Measurements from ENCODE around the gene FBXO24. TPM values are rescaled to one million over a fixed set of nuclear protein-coding genes. Genes with fewer than 3 reads are reported as not detected.
A peak's percentile ranks its signal among the peaks of the same experiment; 100 is the strongest.

The FBXO24 gene
- total and polyA plus RNA-seq, 9 of the 15 experiments (the other 6 are each of a cell fraction or from before 2014, with no cell fraction given), result 0.17 to 0.95 (median 0.50) TPM

DNA sequence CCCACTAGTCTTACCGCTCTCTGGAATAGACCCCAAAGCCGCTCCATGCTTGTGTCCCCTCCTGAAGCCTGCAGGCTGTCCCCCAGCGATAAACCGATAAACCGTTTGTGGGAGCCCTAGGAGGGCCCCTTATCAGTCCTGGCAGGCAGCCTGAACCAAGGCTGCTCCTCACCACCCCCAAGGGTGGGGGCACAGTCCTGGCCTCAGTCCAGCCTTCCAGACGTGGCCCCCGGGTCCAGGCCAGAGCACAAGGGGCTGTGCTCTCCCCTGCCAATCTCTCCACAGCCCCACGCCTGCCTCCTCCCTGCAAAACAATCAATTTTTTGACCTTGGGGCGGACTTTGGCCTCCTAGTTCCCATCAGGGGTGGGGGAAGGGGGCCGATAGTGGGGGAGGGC, 55.3 kb downstream of the FBXO24 start, which contains the start of gene TFR2 (continued):
- TF ChIP-seq, protein P1, sequence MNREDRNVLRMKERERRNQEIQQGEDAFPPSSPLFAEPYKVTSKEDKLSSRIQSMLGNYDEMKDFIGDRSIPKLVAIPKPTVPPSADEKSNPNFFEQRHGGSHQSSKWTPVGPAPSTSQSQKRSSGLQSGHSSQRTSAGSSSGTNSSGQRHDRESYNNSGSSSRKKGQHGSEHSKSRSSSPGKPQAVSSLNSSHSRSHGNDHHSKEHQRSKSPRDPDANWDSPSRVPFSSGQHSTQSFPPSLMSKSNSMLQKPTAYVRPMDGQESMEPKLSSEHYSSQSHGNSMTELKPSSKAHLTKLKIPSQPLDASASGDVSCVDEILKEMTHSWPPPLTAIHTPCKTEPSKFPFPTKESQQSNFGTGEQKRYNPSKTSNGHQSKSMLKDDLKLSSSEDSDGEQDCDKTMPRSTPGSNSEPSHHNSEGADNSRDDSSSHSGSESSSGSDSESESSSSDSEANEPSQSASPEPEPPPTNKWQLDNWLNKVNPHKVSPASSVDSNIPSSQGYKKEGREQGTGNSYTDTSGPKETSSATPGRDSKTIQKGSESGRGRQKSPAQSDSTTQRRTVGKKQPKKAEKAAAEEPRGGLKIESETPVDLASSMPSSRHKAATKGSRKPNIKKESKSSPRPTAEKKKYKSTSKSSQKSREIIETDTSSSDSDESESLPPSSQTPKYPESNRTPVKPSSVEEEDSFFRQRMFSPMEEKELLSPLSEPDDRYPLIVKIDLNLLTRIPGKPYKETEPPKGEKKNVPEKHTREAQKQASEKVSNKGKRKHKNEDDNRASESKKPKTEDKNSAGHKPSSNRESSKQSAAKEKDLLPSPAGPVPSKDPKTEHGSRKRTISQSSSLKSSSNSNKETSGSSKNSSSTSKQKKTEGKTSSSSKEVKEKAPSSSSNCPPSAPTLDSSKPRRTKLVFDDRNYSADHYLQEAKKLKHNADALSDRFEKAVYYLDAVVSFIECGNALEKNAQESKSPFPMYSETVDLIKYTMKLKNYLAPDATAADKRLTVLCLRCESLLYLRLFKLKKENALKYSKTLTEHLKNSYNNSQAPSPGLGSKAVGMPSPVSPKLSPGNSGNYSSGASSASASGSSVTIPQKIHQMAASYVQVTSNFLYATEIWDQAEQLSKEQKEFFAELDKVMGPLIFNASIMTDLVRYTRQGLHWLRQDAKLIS (CRISPR knock-in tag; IDR thresholded peaks at IDR 0.05), result no peak
- no peak for TF ChIP-seq PHTF2 (CRISPR knock-in tag; IDR thresholded peaks at IDR 0.05)
- peak; percentile 99 for TF ChIP-seq RNF2 (IDR thresholded peaks at IDR 0.05)
- no peak for TF ChIP-seq ZFPM2 (CRISPR knock-in tag; IDR thresholded peaks at IDR 0.05)
- TF ChIP-seq BDP1 (IDR thresholded peaks at IDR 0.05; ENCODE audit: insufficient read depth, insufficient read length), result no peak
- no peak for TF ChIP-seq NCOA2 (IDR thresholded peaks at IDR 0.05; ENCODE audit: partially characterized antibody in 2 of 2)
- TF ChIP-seq, protein P2, sequence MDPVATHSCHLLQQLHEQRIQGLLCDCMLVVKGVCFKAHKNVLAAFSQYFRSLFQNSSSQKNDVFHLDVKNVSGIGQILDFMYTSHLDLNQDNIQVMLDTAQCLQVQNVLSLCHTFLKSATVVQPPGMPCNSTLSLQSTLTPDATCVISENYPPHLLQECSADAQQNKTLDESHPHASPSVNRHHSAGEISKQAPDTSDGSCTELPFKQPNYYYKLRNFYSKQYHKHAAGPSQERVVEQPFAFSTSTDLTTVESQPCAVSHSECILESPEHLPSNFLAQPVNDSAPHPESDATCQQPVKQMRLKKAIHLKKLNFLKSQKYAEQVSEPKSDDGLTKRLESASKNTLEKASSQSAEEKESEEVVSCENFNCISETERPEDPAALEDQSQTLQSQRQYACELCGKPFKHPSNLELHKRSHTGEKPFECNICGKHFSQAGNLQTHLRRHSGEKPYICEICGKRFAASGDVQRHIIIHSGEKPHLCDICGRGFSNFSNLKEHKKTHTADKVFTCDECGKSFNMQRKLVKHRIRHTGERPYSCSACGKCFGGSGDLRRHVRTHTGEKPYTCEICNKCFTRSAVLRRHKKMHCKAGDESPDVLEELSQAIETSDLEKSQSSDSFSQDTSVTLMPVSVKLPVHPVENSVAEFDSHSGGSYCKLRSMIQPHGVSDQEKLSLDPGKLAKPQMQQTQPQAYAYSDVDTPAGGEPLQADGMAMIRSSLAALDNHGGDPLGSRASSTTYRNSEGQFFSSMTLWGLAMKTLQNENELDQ (CRISPR knock-in tag; IDR thresholded peaks at IDR 0.05; ENCODE audit: borderline replicate concordance), result no peak
- TF ChIP-seq CBX3 (IDR thresholded peaks at IDR 0.05; ENCODE audit: borderline replicate concordance in 1 of 2, low read length in 2 of 2), result peak in 1 of 2 experiments; percentile 38; a peak in 1 of 3 replicates
- peak; percentile 61 for TF ChIP-seq MTA1 (IDR thresholded peaks at IDR 0.05; ENCODE audit: borderline replicate concordance)
- peak; percentile 33 for TF ChIP-seq TBP (optimal IDR thresholded peaks at IDR 0.05; ENCODE audit: low read depth, low read length)
- TF ChIP-seq, protein P3, sequence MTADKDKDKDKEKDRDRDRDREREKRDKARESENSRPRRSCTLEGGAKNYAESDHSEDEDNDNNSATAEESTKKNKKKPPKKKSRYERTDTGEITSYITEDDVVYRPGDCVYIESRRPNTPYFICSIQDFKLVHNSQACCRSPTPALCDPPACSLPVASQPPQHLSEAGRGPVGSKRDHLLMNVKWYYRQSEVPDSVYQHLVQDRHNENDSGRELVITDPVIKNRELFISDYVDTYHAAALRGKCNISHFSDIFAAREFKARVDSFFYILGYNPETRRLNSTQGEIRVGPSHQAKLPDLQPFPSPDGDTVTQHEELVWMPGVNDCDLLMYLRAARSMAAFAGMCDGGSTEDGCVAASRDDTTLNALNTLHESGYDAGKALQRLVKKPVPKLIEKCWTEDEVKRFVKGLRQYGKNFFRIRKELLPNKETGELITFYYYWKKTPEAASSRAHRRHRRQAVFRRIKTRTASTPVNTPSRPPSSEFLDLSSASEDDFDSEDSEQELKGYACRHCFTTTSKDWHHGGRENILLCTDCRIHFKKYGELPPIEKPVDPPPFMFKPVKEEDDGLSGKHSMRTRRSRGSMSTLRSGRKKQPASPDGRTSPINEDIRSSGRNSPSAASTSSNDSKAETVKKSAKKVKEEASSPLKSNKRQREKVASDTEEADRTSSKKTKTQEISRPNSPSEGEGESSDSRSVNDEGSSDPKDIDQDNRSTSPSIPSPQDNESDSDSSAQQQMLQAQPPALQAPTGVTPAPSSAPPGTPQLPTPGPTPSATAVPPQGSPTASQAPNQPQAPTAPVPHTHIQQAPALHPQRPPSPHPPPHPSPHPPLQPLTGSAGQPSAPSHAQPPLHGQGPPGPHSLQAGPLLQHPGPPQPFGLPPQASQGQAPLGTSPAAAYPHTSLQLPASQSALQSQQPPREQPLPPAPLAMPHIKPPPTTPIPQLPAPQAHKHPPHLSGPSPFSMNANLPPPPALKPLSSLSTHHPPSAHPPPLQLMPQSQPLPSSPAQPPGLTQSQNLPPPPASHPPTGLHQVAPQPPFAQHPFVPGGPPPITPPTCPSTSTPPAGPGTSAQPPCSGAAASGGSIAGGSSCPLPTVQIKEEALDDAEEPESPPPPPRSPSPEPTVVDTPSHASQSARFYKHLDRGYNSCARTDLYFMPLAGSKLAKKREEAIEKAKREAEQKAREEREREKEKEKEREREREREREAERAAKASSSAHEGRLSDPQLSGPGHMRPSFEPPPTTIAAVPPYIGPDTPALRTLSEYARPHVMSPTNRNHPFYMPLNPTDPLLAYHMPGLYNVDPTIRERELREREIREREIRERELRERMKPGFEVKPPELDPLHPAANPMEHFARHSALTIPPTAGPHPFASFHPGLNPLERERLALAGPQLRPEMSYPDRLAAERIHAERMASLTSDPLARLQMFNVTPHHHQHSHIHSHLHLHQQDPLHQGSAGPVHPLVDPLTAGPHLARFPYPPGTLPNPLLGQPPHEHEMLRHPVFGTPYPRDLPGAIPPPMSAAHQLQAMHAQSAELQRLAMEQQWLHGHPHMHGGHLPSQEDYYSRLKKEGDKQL (CRISPR knock-in tag; IDR thresholded peaks at IDR 0.05; ENCODE audit: borderline replicate concordance), result no peak
- TF ChIP-seq KLF6 (CRISPR knock-in tag; IDR thresholded peaks at IDR 0.05; ENCODE audit: borderline replicate concordance), result peak; percentile 69; the same call in 1 of the 2 replicates
- TF ChIP-seq SNIP1 (IDR thresholded peaks at IDR 0.05; ENCODE audit: low read depth), result no peak
- TF ChIP-seq, protein P4, sequence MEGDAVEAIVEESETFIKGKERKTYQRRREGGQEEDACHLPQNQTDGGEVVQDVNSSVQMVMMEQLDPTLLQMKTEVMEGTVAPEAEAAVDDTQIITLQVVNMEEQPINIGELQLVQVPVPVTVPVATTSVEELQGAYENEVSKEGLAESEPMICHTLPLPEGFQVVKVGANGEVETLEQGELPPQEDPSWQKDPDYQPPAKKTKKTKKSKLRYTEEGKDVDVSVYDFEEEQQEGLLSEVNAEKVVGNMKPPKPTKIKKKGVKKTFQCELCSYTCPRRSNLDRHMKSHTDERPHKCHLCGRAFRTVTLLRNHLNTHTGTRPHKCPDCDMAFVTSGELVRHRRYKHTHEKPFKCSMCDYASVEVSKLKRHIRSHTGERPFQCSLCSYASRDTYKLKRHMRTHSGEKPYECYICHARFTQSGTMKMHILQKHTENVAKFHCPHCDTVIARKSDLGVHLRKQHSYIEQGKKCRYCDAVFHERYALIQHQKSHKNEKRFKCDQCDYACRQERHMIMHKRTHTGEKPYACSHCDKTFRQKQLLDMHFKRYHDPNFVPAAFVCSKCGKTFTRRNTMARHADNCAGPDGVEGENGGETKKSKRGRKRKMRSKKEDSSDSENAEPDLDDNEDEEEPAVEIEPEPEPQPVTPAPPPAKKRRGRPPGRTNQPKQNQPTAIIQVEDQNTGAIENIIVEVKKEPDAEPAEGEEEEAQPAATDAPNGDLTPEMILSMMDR (IDR thresholded peaks at IDR 0.05 in 2 of 3, conservative IDR thresholded peaks at IDR 0.05 in 1 of 3; ENCODE audit: insufficient read depth in 2 of 3, low read depth in 1 of 3, low read length in 3 of 3), result no peak; a peak in 2 of 6 replicates
- TF ChIP-seq FOS (IDR thresholded peaks at IDR 0.05; ENCODE audit: extremely low read depth, insufficient read length), result no peak
